MCF 10A (cell line): ENCODE results near the gene CTSE. TPM values are rescaled to one million over a fixed set of nuclear protein-coding genes. Genes with fewer than 3 reads are reported as not detected.

ENCODE experiments used
- BruUV-seq: library from RNA; stranded (reverse); fragments of 400-500 nt; replicated peaks from 2 replicates; lab custom pipeline; 2021; lab: Mats Ljungman, UMichigan
- CTCF ChIA-PET: fragments of 300-600 bp; sonication (Branson Sonifier 250); formaldehyde crosslinking; extraction: SDS; loops from one replicate; lab custom pipeline; 2021; ENCODE audit warnings: antibody characterized with exemption, inconsistent platforms; lab: Yijun Ruan, JAX
- POLR2A ChIA-PET: fragments of 300-600, 350-650 bp; sonication (Branson Sonifier 250); formaldehyde crosslinking; extraction: SDS; loops from one replicate; lab custom pipeline; 2020; ENCODE audit warnings: antibody characterized with exemption, inconsistent platforms; lab: Yijun Ruan, JAX
- DNase-seq: peaks from one replicate; pipeline ENCODE4 v3.0.0-alpha.2; 2018; ENCODE audit not compliant: unreplicated experiment
- H3K27ac Mint-ChIP-seq: one replicate; pipeline ENCODE4 v1.8.0; 2022; ENCODE audit warnings: mild to moderate bottlenecking, low read depth, mixed read lengths; ENCODE audit not compliant: unreplicated experiment
- H3K27me3 Mint-ChIP-seq: one replicate; pipeline ENCODE4 v1.8.0; 2022; ENCODE audit warnings: mixed read lengths; ENCODE audit not compliant: insufficient read depth, unreplicated experiment
- H3K36me3 Mint-ChIP-seq: one replicate; pipeline ENCODE4 v1.8.0; 2022; ENCODE audit warnings: mild to moderate bottlenecking, moderate library complexity, mixed read lengths; ENCODE audit not compliant: insufficient read depth, unreplicated experiment
- H3K4me1 Mint-ChIP-seq: one replicate; pipeline ENCODE4 v1.8.0; 2022; ENCODE audit warnings: mixed read lengths; ENCODE audit not compliant: insufficient read depth, unreplicated experiment
- H3K4me3 Mint-ChIP-seq: one replicate; pipeline ENCODE4 v1.8.0; 2022; ENCODE audit warnings: mild to moderate bottlenecking, moderate library complexity, mixed read lengths; ENCODE audit not compliant: unreplicated experiment
- H3K9me3 Mint-ChIP-seq: one replicate; pipeline ENCODE4 v1.8.0; 2022; ENCODE audit warnings: mixed read lengths; ENCODE audit not compliant: unreplicated experiment
- CTCF ChIP-seq: fragments of 200-600 bp; IDR thresholded peaks from one replicate; pipeline ENCODE4 v1.8.0; 2022; ENCODE audit warnings: antibody characterized with exemption, mild to moderate bottlenecking; ENCODE audit not compliant: unreplicated experiment
- intact Hi-C: fragments of 100-400 bp; cut with micrococcal nuclease; formaldehyde crosslinking; loops from 2 replicates; pipeline ENCODE4 v1.14.1; 2022
- total RNA-seq: library from RNA; stranded (reverse); gene quantifications from 2 replicates; pipeline ENCODE4 v1.2.3, GENCODE V29; 2022

CTSE gene
- total RNA-seq, 1 experiment from 2014 or later, result 0.79 TPM

- TF ChIP-seq CTCF, result no peak
- H3K4me1 Mint-ChIP-seq, result peaks cover 31% of the 10 kb centered on the region
- no peak overlapping the region for H3K27ac Mint-ChIP-seq
- no peak for DNase-seq
- peaks cover 5% of the 10 kb centered on the region for H3K36me3 Mint-ChIP-seq
- ChIA-PET CTCF (interaction anchor here (0.7 to 13.1 kb wide), 9 partner anchors 16 to 182 kb away, joined by 3 to 911 read pairs (median 45); partner anchors contain the start of gene SLC26A9), POLR2A (interaction anchor here (1.4 to 10.8 kb wide), 8 partner anchors 8 to 317 kb away, joined by 3 to 247 read pairs (median 18); no protein-coding TSS in a partner anchor)
- BruUV-seq, result no TSS peak
- no peak overlapping the region for H3K4me3 Mint-ChIP-seq
- H3K27me3 Mint-ChIP-seq, result peaks cover 14% of the 10 kb centered on the region
- peaks cover 24% of the 10 kb centered on the region for H3K9me3 Mint-ChIP-seq
- intact Hi-C loops, result loop anchor here (5.0 kb wide), 1 partner anchor 383 kb away; no protein-coding TSS in a partner anchor
Measured at GRCh38 chr1:205975387-205975998, 48.2 kb downstream of the CTSE start.

- peaks cover 31% of the 10 kb centered on the region for H3K4me1 Mint-ChIP-seq
- H3K9me3 Mint-ChIP-seq, result peaks cover 24% of the 10 kb centered on the region
- no peak for DNase-seq
- H3K4me3 Mint-ChIP-seq, result no peak overlapping the region
- peaks cover 14% of the 10 kb centered on the region for H3K27me3 Mint-ChIP-seq
- intact Hi-C loops, result loop anchor here (5.0 kb wide), 1 partner anchor 382 kb away; no protein-coding TSS in a partner anchor
- peak overlapping the region; percentile 0 for H3K27ac Mint-ChIP-seq
- ChIA-PET POLR2A (no interaction called here), CTCF (no interaction called here)
- TF ChIP-seq CTCF, result no peak
- BruUV-seq, result no TSS peak
- H3K36me3 Mint-ChIP-seq, result peaks cover 5% of the 10 kb centered on the region
Measured at GRCh38 chr1:205974712-205975111, 49.0 kb downstream of the CTSE start.

GRCh38 chr1:205973377-205974232 is 50.1 kb downstream of the CTSE start:
- Mint-ChIP-seq H3K4me1 (peaks cover 31% of the 10 kb centered on the region), H3K27ac (no peak overlapping the region), H3K27me3 (peaks cover 14% of the 10 kb centered on the region), H3K4me3 (no peak overlapping the region), H3K9me3 (peaks cover 24% of the 10 kb centered on the region), H3K36me3 (peaks cover 5% of the 10 kb centered on the region)
- intact Hi-C loops, result no loop called here
- CTCF ChIA-PET, result no interaction called here
- no peak for TF ChIP-seq CTCF
- POLR2A ChIA-PET, result no interaction called here
- DNase-seq, result no peak
- BruUV-seq, result no TSS peak
